GM12878 (cell line): Measurements from ENCODE around the gene KLB. TPM values are rescaled to one million over a fixed set of nuclear protein-coding genes. Genes with fewer than 3 reads are reported as not detected.

ENCODE experiments used
- CREB1 ChIP-seq: IDR thresholded peaks from 2 replicates; pipeline ENCODE4 v1.6.1; 2012; ENCODE audit warnings: low read depth, mild to moderate bottlenecking, inconsistent platforms
- FOXM1 ChIP-seq: IDR thresholded peaks from 2 replicates; pipeline ENCODE4 v1.6.1; 2012; ENCODE audit warnings: low read depth, mild to moderate bottlenecking, inconsistent platforms, low read length, moderate library complexity
- HCFC1 ChIP-seq: fragments of 150-350 bp; IDR thresholded peaks from 2 replicates; pipeline ENCODE4 v1.6.1; 2014; ENCODE audit warnings: low read length
- IKZF2 ChIP-seq, 2 experiments: fragments of 450-650 bp; IDR thresholded peaks; 2 replicates each; pipeline ENCODE4 v1.6.1; 2017; ENCODE audit warnings: mild to moderate bottlenecking in 2 of 2, moderate library complexity in 2 of 2
- LARP7 ChIP-seq: fragments of 450-650 bp; IDR thresholded peaks from 2 replicates; pipeline ENCODE4 v1.6.1; 2017; ENCODE audit warnings: mild to moderate bottlenecking
- PML ChIP-seq: IDR thresholded peaks from 2 replicates; pipeline ENCODE4 v1.6.1; 2012; ENCODE audit warnings: low read length, inconsistent platforms
- RAD21 ChIP-seq: IDR thresholded peaks from 2 replicates; pipeline ENCODE4 v1.6.1; 2011; ENCODE audit warnings: mild to moderate bottlenecking, low read depth, low read length, moderate library complexity; ENCODE audit not compliant: insufficient read depth
- RAD51 ChIP-seq: fragments of 450-650 bp; IDR thresholded peaks from 2 replicates; pipeline ENCODE4 v1.6.1; 2016; ENCODE audit warnings: moderate library complexity, mild to moderate bottlenecking, inconsistent platforms
- RELB ChIP-seq: fragments of 450-650 bp; IDR thresholded peaks from 2 replicates; pipeline ENCODE4 v1.6.1; 2017; ENCODE audit warnings: low read depth, mild to moderate bottlenecking, moderate library complexity
- RUNX3 ChIP-seq: IDR thresholded peaks from 2 replicates; pipeline ENCODE4 v1.6.1; 2012; ENCODE audit warnings: low read length, inconsistent platforms
- SKIL ChIP-seq: fragments of 450-650 bp; IDR thresholded peaks from 2 replicates; pipeline ENCODE4 v1.6.1; 2017; ENCODE audit warnings: mild to moderate bottlenecking, low read depth, inconsistent platforms; ENCODE audit not compliant: poor library complexity, severe bottlenecking
- SMC3 ChIP-seq: IDR thresholded peaks from 2 replicates; pipeline ENCODE4 v1.6.1; 2011; ENCODE audit warnings: low read length, improper control_type of control experiment, borderline replicate concordance
- TBL1XR1 ChIP-seq: IDR thresholded peaks from 2 replicates; pipeline ENCODE4 v1.6.1; 2012; ENCODE audit warnings: low read depth, low read length, improper control_type of control experiment
- YY1 ChIP-seq: IDR thresholded peaks from 2 replicates; pipeline ENCODE4 v1.6.1; 2011; ENCODE audit warnings: low read depth, mild to moderate bottlenecking, low read length
- ZNF384 ChIP-seq: IDR thresholded peaks from 2 replicates; pipeline ENCODE4 v1.6.1; 2012; ENCODE audit warnings: low read depth, mild to moderate bottlenecking, low read length, improper control_type of control experiment, borderline replicate concordance
- ZNF687 ChIP-seq: fragments of 450-650 bp; IDR thresholded peaks from 2 replicates; pipeline ENCODE4 v1.6.1; 2017; ENCODE audit warnings: mild to moderate bottlenecking, moderate library complexity
- ZZZ3 ChIP-seq: IDR thresholded peaks from 2 replicates; pipeline ENCODE4 v1.6.1; 2011; ENCODE audit warnings: low read depth; ENCODE audit not compliant: control insufficient read depth, insufficient read length
- polyA plus RNA-seq, 11 experiments: library from polyadenylated mRNA; depleted of rRNA in 4 of 11; unstranded in 6 of 11; stranded (reverse) in 5 of 11; fragments of >200 nt; fragmentation: Nextera tagmentation in 4 of 11; fragmentation: Illumina TruSeq in 1 of 11; extraction: Ambion mirVana in 4 of 11; extraction: Trizol in 1 of 11; gene quantifications; 1 replicate in 1 of 11; 2 replicates in 10 of 11; pipeline versions ENCODE4 v1.2.1 to v1.2.3, GENCODE V29; 2011 to 2016; ENCODE audit warnings: inconsistent platforms in 2 of 11, missing spikeins in 2 of 11, low read depth in 1 of 11
- total RNA-seq, 4 experiments: library from RNA; depleted of rRNA in 3 of 4; stranded (reverse); fragments of >200 nt in 3 of 4; fragmentation: Illumina TruSeq in 1 of 4; extraction: Trizol in 1 of 4; gene quantifications; 2 replicates each; pipeline versions ENCODE4 v1.2.1 to v1.2.3, GENCODE V29; 2013 to 2021

KLB gene
- total and polyA plus RNA-seq, 10 of the 15 experiments (the other 5 are each of a cell fraction or from before 2014, with no cell fraction given), result under 0.01 to 0.13 (median 0.04) TPM; not detected in 1

DNA sequence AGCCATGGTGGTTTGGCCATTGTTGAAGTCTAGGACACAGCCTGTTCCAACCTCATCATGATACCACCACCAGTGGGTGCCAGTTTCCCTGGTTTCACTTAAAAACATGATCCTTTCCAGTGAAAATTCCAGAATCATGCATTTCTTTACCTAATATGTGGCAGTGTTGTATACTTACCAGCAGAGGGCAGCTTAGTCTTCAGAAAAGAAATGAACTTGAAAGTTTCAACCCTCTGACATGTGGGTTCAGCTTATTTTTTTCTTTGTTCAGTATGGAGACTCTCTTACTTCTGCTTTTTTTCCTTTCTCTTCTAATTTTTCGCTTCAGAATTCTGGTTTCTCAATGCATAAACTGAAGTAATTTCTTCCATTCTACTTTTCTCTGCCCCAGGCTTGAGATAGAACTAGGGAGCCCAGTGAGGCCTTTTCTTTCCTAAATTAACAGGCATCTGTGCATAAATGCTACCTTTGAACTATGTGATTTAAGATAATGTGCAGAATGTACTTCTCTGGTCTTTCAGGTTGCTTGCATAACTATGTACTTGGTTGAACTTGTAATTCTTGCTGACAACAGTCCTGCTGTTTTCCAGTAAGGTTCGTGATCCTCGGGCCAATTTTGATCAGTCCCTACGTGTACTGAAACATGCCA lies 62.8 kb downstream of the KLB start (continued):
- TF ChIP-seq LARP7 (0 out of 2 replicates have a peak, but pooled peaks have one; percentile 32), CREB1 (no peak), RELB (peak; percentile 35; the same call in 1 of the 2 replicates), HCFC1 (no peak), PML (peak; percentile 36; the same call in 1 of the 2 replicates), FOXM1 (peak; percentile 70; the same call in 1 of the 2 replicates), TBL1XR1 (0 out of 2 replicates have a peak, but pooled peaks have one; percentile 5), ZNF687 (no peak), ZZZ3 (no peak), IKZF2 (IDR thresholded peaks at IDR 0.05) (peak; percentile 53 to 68; a peak in 3 of 4 replicates), SKIL (peak; percentile 75), RAD21 (peak; percentile 90), SMC3 (peak; percentile 90), YY1 (peak; percentile 13; the same call in 1 of the 2 replicates), ZNF384 (peak; percentile 90), RUNX3 (peak; percentile 25; the same call in 1 of the 2 replicates), RAD51 (peak; percentile 33; the same call in 1 of the 2 replicates)
